Neuronal stem cell (in vitro differentiated cells): ENCODE data around the gene CCNYL1.

ENCODE experiments used
- DNase-seq: peaks from one replicate; pipeline ENCODE4 v3.0.0-alpha.2; 2013; ENCODE audit warnings: low spot score
- H2AFZ ChIP-seq: one replicate; pipeline ENCODE4 v1.6.1; 2013; ENCODE audit warnings: mild to moderate bottlenecking, low read length, inconsistent platforms
- H2AK5ac ChIP-seq: 2 replicates; pipeline ENCODE4 v1.6.1; 2013; ENCODE audit warnings: low read depth, mild to moderate bottlenecking, inconsistent platforms, low read length, moderate library complexity, mixed read lengths
- H2BK120ac ChIP-seq: 2 replicates; pipeline ENCODE4 v1.6.1; 2013; ENCODE audit warnings: low read depth, mild to moderate bottlenecking, inconsistent platforms, low read length, moderate library complexity, mixed read lengths
- H2BK12ac ChIP-seq: one replicate; pipeline ENCODE4 v1.6.1; 2013; ENCODE audit warnings: low read length, inconsistent platforms
- H2BK15ac ChIP-seq: 2 replicates; pipeline ENCODE4 v1.6.1; 2013; ENCODE audit warnings: mild to moderate bottlenecking, low read length, inconsistent platforms, mixed read lengths
- H2BK5ac ChIP-seq: one replicate; pipeline ENCODE4 v1.6.1; 2013; ENCODE audit warnings: inconsistent platforms, mild to moderate bottlenecking, low read length, moderate library complexity
- H3K14ac ChIP-seq: one replicate; pipeline ENCODE4 v1.6.1; 2013; ENCODE audit warnings: low read length, inconsistent platforms
- H3K18ac ChIP-seq: 2 replicates; pipeline ENCODE4 v1.6.1; 2013; ENCODE audit warnings: low read length, inconsistent platforms
- H3K23ac ChIP-seq: 2 replicates; pipeline ENCODE4 v1.6.1; 2013; ENCODE audit warnings: low read depth, mild to moderate bottlenecking, mixed read lengths, low read length, inconsistent platforms; ENCODE audit not compliant: poor library complexity
- H3K27ac ChIP-seq: replicated peaks from 3 replicates; pipeline ENCODE4 v1.5.1; 2013; ENCODE audit warnings: low read length, inconsistent platforms
- H3K27me3 ChIP-seq, 3 experiments: 2 replicates each; pipeline ENCODE4 v1.6.1; 2013; ENCODE audit warnings: low read length in 3 of 3, mild to moderate bottlenecking in 2 of 3, inconsistent platforms in 1 of 3, low read depth in 1 of 3, mixed read lengths in 1 of 3, moderate library complexity in 1 of 3; ENCODE audit not compliant: control insufficient read depth in 3 of 3, insufficient read depth in 3 of 3
- H3K36me3 ChIP-seq, 2 donors: replicated peaks in 1 of 2; 2 replicates each; pipeline ENCODE4 v1.6.1; 2013; ENCODE audit warnings: low read length in 2 of 2; ENCODE audit not compliant: control insufficient read depth in 2 of 2, insufficient read depth in 2 of 2
- H3K4ac ChIP-seq: 2 replicates; pipeline ENCODE4 v1.6.1; 2013; ENCODE audit warnings: inconsistent platforms, mild to moderate bottlenecking, low read length, moderate library complexity
- H3K4me1 ChIP-seq, 2 donors: 1 replicate in 1 of 2; 2 replicates in 1 of 2; pipeline ENCODE4 v1.6.1; 2013; ENCODE audit warnings: low read length in 2 of 2, low read depth in 1 of 2; ENCODE audit not compliant: control insufficient read depth in 2 of 2, insufficient read depth in 1 of 2
- H3K4me2 ChIP-seq: one replicate; pipeline ENCODE4 v1.6.1; 2013; ENCODE audit warnings: mild to moderate bottlenecking, low read length, inconsistent platforms; ENCODE audit not compliant: insufficient read depth, poor library complexity, severe bottlenecking
- H3K4me3 ChIP-seq, 2 donors: 2 replicates each; pipeline ENCODE4 v1.5.1; 2013; ENCODE audit warnings: low read length in 2 of 2, mild to moderate bottlenecking in 2 of 2, inconsistent platforms in 1 of 2, moderate library complexity in 1 of 2
- H3K79me1 ChIP-seq: one replicate; pipeline ENCODE4 v1.6.1; 2013; ENCODE audit warnings: low read depth, mild to moderate bottlenecking, inconsistent platforms, low read length, moderate library complexity
- H3K9ac ChIP-seq: one replicate; pipeline ENCODE4 v1.6.1; 2013; ENCODE audit warnings: mild to moderate bottlenecking, low read depth, low read length, inconsistent platforms; ENCODE audit not compliant: poor library complexity
- H3K9me3 ChIP-seq, 2 donors: replicated peaks in 1 of 2; 2 replicates each; pipeline versions ENCODE3 to v1.6.1; 2013; ENCODE audit warnings: low read length in 2 of 2, mild to moderate bottlenecking in 2 of 2, inconsistent platforms in 1 of 2, low read depth in 1 of 2, mixed read lengths in 1 of 2, moderate library complexity in 1 of 2; ENCODE audit not compliant: control insufficient read depth in 2 of 2, insufficient read depth in 1 of 2
- H4K8ac ChIP-seq: one replicate; pipeline ENCODE4 v1.6.1; 2013; ENCODE audit warnings: low read depth, mild to moderate bottlenecking, inconsistent platforms, low read length, moderate library complexity
- H4K91ac ChIP-seq: one replicate; pipeline ENCODE4 v1.6.1; 2013; ENCODE audit warnings: low read length, low read depth, mild to moderate bottlenecking, inconsistent platforms; ENCODE audit not compliant: poor library complexity
- WGBS, 2 donors: extraction: QIAGEN DNeasy Blood & Tissue Kit; methylation state at CpG; one replicate each; pipeline ENCODE4 v1.1.7; 2013; ENCODE audit warnings: missing lambda C conversion rate in 2 of 2, mixed read lengths in 1 of 2; ENCODE audit not compliant: insufficient read length in 2 of 2, insufficient replicate concordance in 1 of 2; ENCODE audit errors: extremely low coverage in 2 of 2; 5-methylcytosine and 5-hydroxymethylcytosine counted together

Gene CCNYL1

GRCh38 chr2:207754498-207755383 lies 43.3 kb downstream of the CCNYL1 start:
- Histone ChIP-seq H3K14ac (no peak overlapping the region), H2BK15ac (no peak overlapping the region), H4K8ac (no peak overlapping the region), H3K18ac (no peak overlapping the region), H3K36me3 (peaks cover 8 to 52% of the 10 kb centered on the region in 2 donors), H2BK120ac (no peak overlapping the region), H3K79me1 (no peaks in the 10 kb centered on the region), H2BK12ac (no peak overlapping the region), H3K27me3 (no peaks in the 10 kb centered on the region), H3K23ac (no peak overlapping the region), H3K4me2 (no peak overlapping the region), H3K4me3 (no peak overlapping the region), H3K9ac (no peak overlapping the region), H4K91ac (no peak overlapping the region), H2BK5ac (no peak overlapping the region), H2AFZ (no peak overlapping the region), H3K4ac (no peak overlapping the region), H3K9me3 (no peaks in the 10 kb centered on the region), H2AK5ac (no peak overlapping the region), H3K4me1 (peaks cover 5 to 11% of the 10 kb centered on the region in 2 donors), H3K27ac (no peak overlapping the region)
- DNase-seq = no peak
- WGBS, 2 donors = no CpG with 5 or more reads among the region's 6 CpGs

- Histone ChIP-seq H2AK5ac (no peak overlapping the region), H3K4me1 (peaks cover 0 to 11% of the 10 kb centered on the region in 2 donors), H2BK120ac (no peak overlapping the region), H3K4ac (no peak overlapping the region), H4K8ac (no peak overlapping the region), H2AFZ (no peak overlapping the region), H3K27ac (no peak overlapping the region), H3K18ac (no peak overlapping the region), H2BK5ac (no peak overlapping the region), H3K27me3 (no peaks in the 10 kb centered on the region), H2BK12ac (no peak overlapping the region), H4K91ac (no peak overlapping the region), H3K14ac (no peak overlapping the region), H3K36me3 (peaks cover 24 to 74% of the 10 kb centered on the region in 2 donors), H3K79me1 (no peaks in the 10 kb centered on the region), H3K9ac (no peak overlapping the region), H2BK15ac (no peak overlapping the region), H3K4me3 (no peak overlapping the region), H3K4me2 (no peak overlapping the region), H3K23ac (no peak overlapping the region), H3K9me3 (no peaks in the 10 kb centered on the region)
- no peak for DNase-seq
Measured at GRCh38 chr2:207758025-207758424, 46.6 kb downstream of the CCNYL1 start.

- H2AK5ac ChIP-seq = no peak overlapping the region
- peaks cover 34 to 74% of the 10 kb centered on the region in 2 donors for H3K36me3 ChIP-seq
- H2BK15ac ChIP-seq = no peak overlapping the region
- no peaks in the 10 kb centered on the region for H3K79me1 ChIP-seq
- H3K9me3 ChIP-seq = no peaks in the 10 kb centered on the region
- H3K27me3 ChIP-seq = no peaks in the 10 kb centered on the region
- no peak overlapping the region for H3K4ac ChIP-seq
- no peak overlapping the region for H4K8ac ChIP-seq
- H2AFZ ChIP-seq = no peak overlapping the region
- DNase-seq = no peak
- H3K23ac ChIP-seq = no peak overlapping the region
- H3K27ac ChIP-seq = peak overlapping the region; percentile 42
- H3K4me1 ChIP-seq = peaks cover 5 to 12% of the 10 kb centered on the region in 2 donors
- H3K14ac ChIP-seq = no peak overlapping the region
- no peak overlapping the region for H3K18ac ChIP-seq
- no CpG with 5 or more reads among the region's 2 CpGs for WGBS, 2 donors
- no peak overlapping the region for H3K4me2 ChIP-seq
- H4K91ac ChIP-seq = no peak overlapping the region
- no peak overlapping the region for H2BK120ac ChIP-seq
- H2BK5ac ChIP-seq = no peak overlapping the region
- H3K4me3 ChIP-seq = no peak overlapping the region
- H3K9ac ChIP-seq = no peak overlapping the region
- H2BK12ac ChIP-seq = no peak overlapping the region
Measured at GRCh38 chr2:207759890-207760289, 48.5 kb downstream of the CCNYL1 start.

- Histone ChIP-seq H3K18ac (no peak overlapping the region), H3K27ac (peak overlapping the region; percentile 42), H2BK5ac (no peak overlapping the region), H3K9ac (no peak overlapping the region), H3K4me3 (no peak overlapping the region), H3K79me1 (no peaks in the 10 kb centered on the region), H3K23ac (no peak overlapping the region), H4K91ac (no peak overlapping the region), H2BK120ac (no peak overlapping the region), H3K4me1 (peaks cover 10 to 12% of the 10 kb centered on the region in 2 donors), H4K8ac (no peak overlapping the region), H3K36me3 (peaks cover 32 to 74% of the 10 kb centered on the region in 2 donors), H3K4ac (no peak overlapping the region), H3K14ac (no peak overlapping the region), H3K9me3 (no peaks in the 10 kb centered on the region), H3K4me2 (no peak overlapping the region), H2BK12ac (no peak overlapping the region), H2BK15ac (no peak overlapping the region), H2AFZ (no peak overlapping the region), H2AK5ac (no peak overlapping the region), H3K27me3 (no peaks in the 10 kb centered on the region)
- no peak for DNase-seq
- WGBS, 2 donors = no CpG with 5 or more reads among the region's 2 CpGs
Measured at GRCh38 chr2:207760453-207760852, 49.0 kb downstream of the CCNYL1 start.
